Kidney (tissue), 14 donors: ENCODE data around the gene SUPV3L1. TPM values are rescaled to one million over a fixed set of nuclear protein-coding genes. Genes with fewer than 3 reads are reported as not detected.

Experiments
- DNase-seq, 5 donors: peaks; one replicate each; pipeline ENCODE4 v3.0.0-alpha.2; 2013 to 2020
- FAIRE-seq: peaks from 2 replicates; lab custom pipeline; 2012; peaks lifted over from hg19 to GRCh38; lab: Jason Lieb, UNC
- H3K27ac ChIP-seq, 2 donors: one replicate each; pipeline ENCODE4 v1.7.0; 2013; ENCODE audit warnings: low read depth in 2 of 2, low read length in 2 of 2, inconsistent platforms in 1 of 2
- H3K27me3 ChIP-seq: one replicate; pipeline ENCODE4 v1.7.1; 2013; ENCODE audit warnings: low read length, inconsistent platforms; ENCODE audit not compliant: control insufficient read depth, insufficient read depth
- H3K36me3 ChIP-seq, 3 donors: one replicate each; pipeline versions ENCODE4 v1.7.0 to v1.7.1; 2013; ENCODE audit warnings: low read length in 3 of 3, control low read depth in 1 of 3, inconsistent platforms in 1 of 3; ENCODE audit not compliant: insufficient read depth in 3 of 3, control insufficient read depth in 2 of 3
- H3K4me1 ChIP-seq, 3 donors: one replicate each; pipeline versions ENCODE4 v1.7.0 to v1.7.1; 2013; ENCODE audit warnings: low read length in 3 of 3, inconsistent platforms in 1 of 3, low read depth in 1 of 3; ENCODE audit not compliant: control insufficient read depth in 2 of 3, insufficient read depth in 2 of 3
- H3K4me3 ChIP-seq, 3 donors: one replicate each; pipeline versions ENCODE4 v1.7.0 to v1.8.1; 2013; ENCODE audit warnings: low read length in 3 of 3, control low read depth in 1 of 3, inconsistent platforms in 1 of 3
- H3K9ac ChIP-seq, 3 donors: one replicate each; pipeline versions ENCODE4 v1.7.0 to v1.7.1; 2013; ENCODE audit warnings: low read length in 3 of 3, control low read depth in 1 of 3, inconsistent platforms in 1 of 3
- H3K9me3 ChIP-seq, 3 donors: one replicate each; pipeline versions ENCODE4 v1.7.0 to v1.7.1; 2013; ENCODE audit warnings: low read length in 3 of 3, control low read depth in 1 of 3, inconsistent platforms in 1 of 3; ENCODE audit not compliant: control insufficient read depth in 2 of 3, insufficient read depth in 1 of 3
- CTCF ChIP-seq: IDR thresholded peaks from 3 replicates; pipeline ENCODE4 v1.5.1; 2012; ENCODE audit warnings: mild to moderate bottlenecking, moderate library complexity, borderline replicate concordance; ENCODE audit not compliant: insufficient read depth; ENCODE audit errors: extremely low read depth
- intact Hi-C: fragments of 100-400 bp; cut with DNase I; formaldehyde crosslinking; loops from one replicate; pipeline ENCODE4 v1.11.1; 2022
- polyA plus RNA-seq: library from polyadenylated mRNA; stranded (reverse); fragments of 350-450 nt; fragmentation: Illumina TruSeq; extraction: RNeasy Lipid Tissue Mini Kit (QIAGEN cat#74804); gene quantifications from one replicate; pipeline ENCODE4 v1.2.3, GENCODE V29; 2014; ENCODE audit warnings: low read depth, low replicate concordance; ENCODE audit not compliant: insufficient read depth
- total RNA-seq: library from RNA; stranded (reverse); fragmentation: NEBNext Ultra II Directional; extraction: Animal tissue kit (Norgen Biotek cat#: 25700); gene quantifications from one replicate; pipeline ENCODE4 v1.2.1, GENCODE V29; 2021
- donor health status: control.
- donor health status: control.
- donor health status: control.
- donor health status: control.
- donor health status: control.
- donor health status: DM: yes; HTN: yes; CAD: no.
- donor health status: Normal renal cell carcinoma (clear cell type).

Gene SUPV3L1
- total and polyA plus RNA-seq, 2 donors from 2014 or later, result 25.1 to 48.3 TPM

- H3K9me3 ChIP-seq, result no peaks in the 10 kb centered on the region
- H3K27me3 ChIP-seq, result no peaks in the 10 kb centered on the region
- peaks cover 2 to 15% (median 8%) of the 10 kb centered on the region in 3 donors for H3K4me1 ChIP-seq
- no peak overlapping the region for H3K27ac ChIP-seq
- no peak for TF ChIP-seq CTCF
- H3K9ac ChIP-seq, result peak overlapping the region in 1 of 3 donors; percentile 92
- FAIRE-seq (no peak), DNase-seq (no peak)
- peak overlapping the region; percentile 93 to 99 (median 97) for H3K4me3 ChIP-seq
- intact Hi-C loops, result no loop called here
- peaks cover 3 to 15% (median 5%) of the 10 kb centered on the region in 3 donors for H3K36me3 ChIP-seq
These were observed 1.4 kb downstream of the SUPV3L1 start for GRCh38 chr10:69181433-69181832.

GRCh38 chr10:69182005-69182404, 2.0 kb downstream of the SUPV3L1 start:
- no peak for DNase-seq
- FAIRE-seq, result no peak
- Histone ChIP-seq H3K4me3 (no peak overlapping the region), H3K4me1 (peaks cover 2 to 15% (median 8%) of the 10 kb centered on the region in 3 donors), H3K27ac (no peak overlapping the region), H3K9me3 (no peaks in the 10 kb centered on the region), H3K36me3 (peaks cover 3 to 20% (median 5%) of the 10 kb centered on the region in 3 donors), H3K9ac (no peak overlapping the region), H3K27me3 (no peaks in the 10 kb centered on the region)
- TF ChIP-seq CTCF, result no peak
- intact Hi-C loops, result no loop called here

- intact Hi-C loops, result no loop called here
- no peak for FAIRE-seq
- no peak for TF ChIP-seq CTCF
- Histone ChIP-seq H3K9ac (no peak overlapping the region), H3K36me3 (peaks cover 10 to 32% (median 11%) of the 10 kb centered on the region in 3 donors), H3K27ac (no peak overlapping the region), H3K4me1 (peaks cover 0 to 1% (median under 1%) of the 10 kb centered on the region in 3 donors), H3K27me3 (no peaks in the 10 kb centered on the region), H3K9me3 (no peaks in the 10 kb centered on the region), H3K4me3 (no peak overlapping the region)
- no peak for DNase-seq
These were observed 6.5 kb downstream of the SUPV3L1 start for GRCh38 chr10:69186524-69186923.

GRCh38 chr10:69201045-69201444, 21.0 kb downstream of the SUPV3L1 start:
- Histone ChIP-seq H3K36me3 (peaks cover 5 to 15% (median 13%) of the 10 kb centered on the region in 3 donors), H3K9ac (no peak overlapping the region), H3K27ac (no peak overlapping the region), H3K9me3 (no peaks in the 10 kb centered on the region), H3K4me1 (no peaks in the 10 kb centered on the region), H3K27me3 (no peaks in the 10 kb centered on the region), H3K4me3 (no peak overlapping the region)
- intact Hi-C loops, result no loop called here
- DNase-seq (no peak), FAIRE-seq (no peak)
- TF ChIP-seq CTCF, result no peak
